ENCODE results near the gene SRP14.

Gene SRP14

GRCh38 chr15:40047415-40048210, 8.6 kb upstream of the SRP14 start:
- in situ Hi-C loops (cut with MboI; ENCODE audit: low pct_unique_long_range_greater_than_20kb, low sequenced_read_pairs, unreplicated experiment) = loop anchor here (5.0 to 25.0 kb wide), 4 partner anchors 55 to 365 kb away; partner anchors contain the start of gene IVD
- peak; percentile 77 for DNase-seq (ENCODE audit: low spot score)
- TF ChIP-seq, protein P1, sequence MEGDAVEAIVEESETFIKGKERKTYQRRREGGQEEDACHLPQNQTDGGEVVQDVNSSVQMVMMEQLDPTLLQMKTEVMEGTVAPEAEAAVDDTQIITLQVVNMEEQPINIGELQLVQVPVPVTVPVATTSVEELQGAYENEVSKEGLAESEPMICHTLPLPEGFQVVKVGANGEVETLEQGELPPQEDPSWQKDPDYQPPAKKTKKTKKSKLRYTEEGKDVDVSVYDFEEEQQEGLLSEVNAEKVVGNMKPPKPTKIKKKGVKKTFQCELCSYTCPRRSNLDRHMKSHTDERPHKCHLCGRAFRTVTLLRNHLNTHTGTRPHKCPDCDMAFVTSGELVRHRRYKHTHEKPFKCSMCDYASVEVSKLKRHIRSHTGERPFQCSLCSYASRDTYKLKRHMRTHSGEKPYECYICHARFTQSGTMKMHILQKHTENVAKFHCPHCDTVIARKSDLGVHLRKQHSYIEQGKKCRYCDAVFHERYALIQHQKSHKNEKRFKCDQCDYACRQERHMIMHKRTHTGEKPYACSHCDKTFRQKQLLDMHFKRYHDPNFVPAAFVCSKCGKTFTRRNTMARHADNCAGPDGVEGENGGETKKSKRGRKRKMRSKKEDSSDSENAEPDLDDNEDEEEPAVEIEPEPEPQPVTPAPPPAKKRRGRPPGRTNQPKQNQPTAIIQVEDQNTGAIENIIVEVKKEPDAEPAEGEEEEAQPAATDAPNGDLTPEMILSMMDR (IDR thresholded peaks at IDR 0.05; ENCODE audit: extremely low read depth, insufficient read depth, missing control alignments) = no peak

GRCh38 chr15:40046721-40047414, 7.9 kb upstream of the SRP14 start:
- TF ChIP-seq, protein P1 (IDR thresholded peaks at IDR 0.05; ENCODE audit: extremely low read depth, insufficient read depth, missing control alignments) = no peak

DNA sequence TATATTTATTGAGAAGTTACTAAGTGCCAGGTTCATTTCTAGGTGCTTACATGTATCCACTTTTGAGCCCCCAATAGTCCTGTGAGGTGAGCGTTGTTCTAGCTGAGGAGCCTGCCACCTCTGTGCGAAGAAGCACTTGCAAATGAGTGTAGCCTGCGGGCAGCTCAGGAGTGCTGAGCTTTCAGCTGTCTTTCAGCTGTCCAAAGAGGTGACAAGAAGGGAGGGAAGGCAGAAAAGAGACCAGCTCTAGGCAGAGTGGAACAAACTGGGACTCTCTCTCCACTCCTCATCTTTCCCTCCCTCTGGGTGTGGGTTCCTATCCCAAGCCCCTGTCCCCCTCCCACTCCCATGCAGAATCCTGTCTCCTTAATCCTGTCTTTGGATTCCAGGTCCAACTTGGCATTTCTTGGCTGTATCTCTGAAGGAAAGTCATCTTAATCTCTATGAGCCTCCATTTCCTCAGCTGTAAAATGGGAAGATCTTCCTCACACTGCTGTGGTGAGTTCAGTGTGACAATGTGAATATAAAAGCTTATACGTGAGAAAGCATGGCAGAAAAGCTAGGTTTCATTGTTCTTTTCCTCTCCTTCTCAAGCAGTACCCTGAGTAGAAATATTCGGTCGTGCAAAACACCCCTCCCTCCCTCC, 6.7 kb upstream of the SRP14 start:
- no peak for DNase-seq (ENCODE audit: low spot score)
- TF ChIP-seq, protein P1 (IDR thresholded peaks at IDR 0.05; ENCODE audit: extremely low read depth, insufficient read depth, missing control alignments) = no peak
- in situ Hi-C loops (cut with MboI; ENCODE audit: low pct_unique_long_range_greater_than_20kb, low sequenced_read_pairs, unreplicated experiment) = loop anchor here (5.0 to 25.0 kb wide), 4 partner anchors 57 to 367 kb away; partner anchors contain the start of gene IVD

More at GRCh38 chr15:40046721-40047414, 7.9 kb upstream of the SRP14 start:
- in situ Hi-C loops (cut with MboI; ENCODE audit: low pct_unique_long_range_greater_than_20kb, low sequenced_read_pairs, unreplicated experiment) = loop anchor here (5.0 to 25.0 kb wide), 4 partner anchors 55 to 365 kb away; partner anchors contain the start of gene IVD
- no peak for DNase-seq (ENCODE audit: low spot score)

- TF ChIP-seq, protein P1 (IDR thresholded peaks at IDR 0.05; ENCODE audit: extremely low read depth, insufficient read depth, missing control alignments) = peak; percentile 99
- in situ Hi-C loops (cut with MboI; ENCODE audit: low pct_unique_long_range_greater_than_20kb, low sequenced_read_pairs, unreplicated experiment) = loop anchor here (5.0 to 25.0 kb wide), 4 partner anchors 57 to 367 kb away; partner anchors contain the start of gene IVD
- peak; percentile 87 for DNase-seq (ENCODE audit: low spot score)
These were observed 6.0 kb upstream of the SRP14 start for GRCh38 chr15:40044717-40045571.

DNA sequence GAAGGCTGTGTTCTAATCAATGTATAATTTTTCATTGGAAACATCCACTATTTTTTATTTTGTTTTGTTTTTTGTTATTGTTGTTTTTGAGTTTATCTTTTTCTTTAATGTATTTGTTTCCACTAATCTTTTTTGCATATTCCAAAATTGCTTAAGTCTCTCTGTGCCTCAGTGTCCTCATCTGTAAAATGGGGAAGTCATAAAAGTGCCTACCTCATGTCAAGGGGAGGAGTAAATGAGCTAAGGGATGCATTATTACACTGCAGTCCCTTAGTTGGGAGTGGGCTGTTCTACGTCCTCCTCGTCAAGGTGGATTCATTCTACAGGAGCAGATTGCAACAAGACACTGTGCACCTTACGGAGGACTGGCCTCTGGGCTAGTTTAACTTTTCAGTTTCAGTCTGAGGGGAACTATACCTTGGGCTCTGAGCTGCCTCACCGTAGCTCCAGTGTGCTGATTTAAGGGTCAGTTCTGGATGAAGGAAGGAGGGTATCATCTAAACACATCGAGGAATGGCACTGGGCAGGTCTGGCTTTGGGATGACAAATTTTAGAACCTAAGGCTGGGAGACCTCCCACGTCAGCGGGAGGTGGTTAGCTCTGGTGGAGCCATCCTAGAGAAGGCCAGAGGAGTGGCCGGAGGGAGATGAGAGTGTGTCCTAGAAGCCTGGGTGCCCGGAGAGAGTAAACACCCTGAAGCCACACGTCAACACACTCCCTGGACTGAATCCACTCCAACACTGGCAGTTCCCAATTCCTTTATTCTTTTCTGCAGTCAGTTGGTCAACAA, 5.1 kb upstream of the SRP14 start:
- TF ChIP-seq, protein P1 (IDR thresholded peaks at IDR 0.05; ENCODE audit: extremely low read depth, insufficient read depth, missing control alignments) = no peak
- no peak for DNase-seq (ENCODE audit: low spot score)
- in situ Hi-C loops (cut with MboI; ENCODE audit: low pct_unique_long_range_greater_than_20kb, low sequenced_read_pairs, unreplicated experiment) = loop anchor here (10.0 to 25.0 kb wide), 3 partner anchors 151 to 368 kb away; partner anchors contain the start of gene IVD

Measured in GM13977 (cell line).